ENCODE data around the gene RBM10.

Gene RBM10

DNA sequence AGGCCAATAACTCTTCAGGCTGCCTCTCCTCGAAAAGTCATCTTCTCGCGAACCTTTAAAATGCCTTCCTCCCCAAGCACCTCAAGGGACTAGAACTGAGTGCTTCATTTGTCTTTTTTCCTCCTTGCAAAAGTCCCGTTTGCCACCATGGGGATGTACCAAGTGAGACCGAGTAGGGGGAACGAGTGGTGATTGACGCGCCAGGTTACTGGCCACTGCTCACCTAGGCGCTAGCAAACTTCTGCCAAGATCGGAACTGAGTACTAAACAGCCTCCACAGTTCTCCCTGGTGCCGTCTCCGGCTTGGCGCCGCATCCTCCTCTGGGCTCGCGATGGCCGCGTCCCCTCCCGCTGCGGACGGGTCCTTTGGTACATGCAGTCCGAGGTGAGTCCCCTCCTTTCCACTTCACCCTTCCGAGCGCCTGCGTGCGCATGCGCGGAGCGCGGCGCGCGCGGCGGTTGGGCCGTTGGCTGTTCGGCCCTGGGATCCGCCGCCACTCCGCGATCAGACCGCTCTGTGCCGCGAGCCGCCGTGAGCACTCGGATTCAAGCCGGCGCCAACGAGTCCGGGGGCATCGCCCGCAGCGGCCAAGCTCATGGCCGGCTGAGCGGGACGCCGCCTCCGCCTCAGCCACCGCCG is 73.4 kb downstream of the RBM10 start, which contains the start of gene CDK16:
Gene CDK16, plus strand, starts transcription at position 402 of the 640 bp plus-strand sequence. CDS start 4,877 bp downstream, outside the sequence.
- peak; percentile 73 for DNase-seq (ENCODE audit: low read depth)

DNA sequence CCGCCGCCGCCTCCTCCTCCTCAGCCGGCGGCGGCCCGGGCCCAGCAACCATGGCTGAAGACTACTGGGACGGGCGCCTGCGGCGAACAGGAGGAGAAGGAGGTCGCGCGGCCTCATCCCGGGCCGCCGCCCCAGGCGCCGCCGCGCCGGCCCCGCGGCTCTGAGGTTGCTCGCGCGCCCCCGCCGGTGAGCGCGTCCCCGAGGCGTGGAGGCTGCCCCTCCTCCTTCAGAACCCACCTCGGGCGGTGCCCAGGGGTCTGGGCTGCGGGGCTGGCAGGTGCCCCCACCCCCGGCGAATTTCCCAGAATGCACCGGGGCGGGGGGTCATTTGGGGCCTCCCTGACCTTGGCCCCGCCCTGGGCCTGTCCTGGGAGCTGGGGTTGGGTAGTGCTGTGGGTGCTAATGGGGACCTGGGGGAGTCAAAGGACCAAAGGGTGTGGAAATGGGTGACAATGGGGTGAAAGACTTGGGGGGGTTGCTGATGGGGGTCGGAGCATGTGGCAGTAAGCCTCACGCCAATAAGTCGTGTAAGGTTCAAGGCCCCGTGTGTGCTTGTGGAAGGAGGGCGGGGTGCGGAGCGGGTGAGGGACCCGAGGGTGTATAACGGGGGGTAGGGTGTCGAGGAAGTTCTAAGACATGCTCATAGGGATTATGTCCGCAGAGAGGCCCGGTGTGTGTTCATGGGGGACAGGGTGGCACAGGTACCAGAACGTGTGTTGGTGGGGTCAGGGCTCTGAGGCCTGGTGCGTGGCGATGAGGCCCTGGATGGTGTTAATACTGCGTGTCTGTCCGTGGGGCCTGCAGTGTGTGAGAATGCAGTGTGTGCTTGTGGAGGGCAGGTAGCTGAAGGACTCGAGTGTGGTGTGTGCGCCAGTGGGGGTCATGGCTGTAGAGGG is 74.1 kb downstream of the RBM10 start:
- DNase-seq (ENCODE audit: low read depth): peak; percentile 30

DNA sequence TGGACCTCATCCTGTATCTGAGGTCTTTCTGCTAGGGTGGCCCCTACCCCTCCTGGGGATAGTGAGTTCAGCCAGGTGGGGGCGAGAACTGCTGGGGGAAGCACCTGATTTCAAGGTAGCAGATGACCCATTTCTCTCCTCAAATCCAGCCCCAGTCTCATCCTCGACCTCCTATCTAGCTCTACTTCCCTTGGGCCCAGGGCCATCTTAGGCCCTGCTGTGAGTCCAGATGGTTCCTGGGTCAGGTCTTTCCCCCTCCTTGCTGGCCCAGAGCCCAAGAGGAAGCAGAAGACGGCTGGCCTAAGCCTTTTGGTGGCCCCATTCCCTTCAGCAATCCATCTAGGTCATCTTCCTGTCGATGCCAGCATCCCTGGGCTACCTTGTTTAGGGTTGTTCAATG is 76.7 kb downstream of the RBM10 start:
- DNase-seq (ENCODE audit: low read depth): no peak

DNA sequence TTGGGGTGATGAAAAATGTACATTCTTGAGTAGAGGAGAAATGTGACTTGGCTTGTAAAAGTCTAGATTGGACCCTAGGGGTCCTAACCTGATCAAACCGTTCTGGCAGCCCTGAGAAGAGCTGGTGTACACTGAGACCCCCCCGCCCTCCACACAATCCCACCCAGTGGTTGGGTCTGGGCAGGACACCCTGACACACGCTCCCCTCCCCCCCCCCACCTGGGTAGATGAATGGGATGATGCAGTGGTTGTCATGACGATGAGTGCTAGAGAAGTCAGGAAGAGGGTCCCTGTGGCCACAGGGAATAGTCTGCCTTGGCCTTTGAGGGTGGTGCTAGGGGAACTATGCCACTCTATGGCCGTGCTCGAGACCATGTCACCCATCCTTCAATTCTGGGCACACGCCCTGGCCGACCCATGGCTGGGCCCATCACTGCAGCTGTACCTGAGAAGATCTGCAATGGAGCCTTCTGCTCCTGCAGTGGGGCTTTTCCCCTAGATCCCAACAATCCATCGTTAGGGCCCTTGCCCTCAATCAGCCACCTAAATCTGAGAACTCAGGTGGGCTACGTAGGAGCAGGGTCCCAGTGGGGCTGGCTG is 77.8 kb downstream of the RBM10 start:
- DNase-seq (ENCODE audit: low read depth): no peak

DNA sequence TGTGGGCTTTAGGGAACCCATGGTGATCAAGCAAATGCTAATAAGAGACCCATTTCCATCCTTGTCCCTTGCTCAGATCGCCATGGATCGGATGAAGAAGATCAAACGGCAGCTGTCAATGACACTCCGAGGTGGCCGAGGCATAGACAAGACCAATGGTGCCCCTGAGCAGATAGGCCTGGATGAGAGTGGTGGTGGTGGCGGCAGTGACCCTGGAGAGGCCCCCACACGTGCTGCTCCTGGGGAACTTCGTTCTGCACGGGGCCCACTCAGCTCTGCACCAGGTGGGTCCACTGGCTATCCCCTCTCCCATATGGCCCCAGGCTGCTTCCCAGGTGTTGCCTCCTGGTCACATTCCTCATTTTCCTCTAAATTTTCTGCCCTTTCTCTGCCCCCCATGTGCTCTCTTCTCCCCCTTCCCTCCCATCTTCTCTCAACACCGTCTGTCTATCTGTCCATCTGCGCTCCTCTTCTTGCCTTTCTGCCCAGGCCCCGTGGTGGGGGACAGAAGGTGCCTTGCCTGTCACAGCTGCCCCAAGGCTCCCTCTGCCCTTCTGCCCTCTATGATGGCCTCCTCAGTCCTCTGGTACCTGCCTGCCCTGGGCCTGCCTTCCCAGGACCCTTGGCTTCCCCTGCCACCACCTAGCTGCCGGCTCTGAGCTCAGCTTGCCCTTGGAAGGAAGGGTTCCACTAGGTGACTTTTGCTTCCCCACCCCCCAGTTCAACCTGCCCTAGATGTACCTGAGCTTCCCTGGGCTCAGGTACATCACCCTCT is 78.6 kb downstream of the RBM10 start:
- no peak for DNase-seq (ENCODE audit: low read depth)

DNA sequence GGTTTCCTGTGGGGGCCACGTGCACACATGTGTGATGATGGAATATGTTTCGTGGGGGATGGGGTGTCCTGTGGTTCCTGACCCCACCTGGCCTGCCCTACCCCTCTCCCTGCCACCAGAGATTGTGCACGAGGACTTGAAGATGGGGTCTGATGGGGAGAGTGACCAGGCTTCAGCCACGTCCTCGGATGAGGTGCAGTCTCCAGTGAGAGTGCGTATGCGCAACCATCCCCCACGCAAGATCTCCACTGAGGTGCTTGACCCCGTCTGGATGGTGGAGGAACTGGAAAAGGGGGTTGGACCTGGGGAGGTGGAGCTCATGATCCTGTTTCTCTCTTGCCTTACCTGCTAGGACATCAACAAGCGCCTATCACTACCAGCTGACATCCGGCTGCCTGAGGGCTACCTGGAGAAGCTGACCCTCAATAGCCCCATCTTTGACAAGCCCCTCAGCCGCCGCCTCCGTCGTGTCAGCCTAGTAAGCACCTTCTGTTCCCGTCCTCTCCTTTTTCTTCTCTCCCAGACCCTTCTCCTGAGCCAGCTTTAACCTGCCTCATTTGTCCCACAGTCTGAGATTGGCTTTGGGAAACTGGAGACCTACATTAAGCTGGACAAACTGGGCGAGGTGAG is 79.4 kb downstream of the RBM10 start:
- DNase-seq (ENCODE audit: low read depth): no peak

DNA sequence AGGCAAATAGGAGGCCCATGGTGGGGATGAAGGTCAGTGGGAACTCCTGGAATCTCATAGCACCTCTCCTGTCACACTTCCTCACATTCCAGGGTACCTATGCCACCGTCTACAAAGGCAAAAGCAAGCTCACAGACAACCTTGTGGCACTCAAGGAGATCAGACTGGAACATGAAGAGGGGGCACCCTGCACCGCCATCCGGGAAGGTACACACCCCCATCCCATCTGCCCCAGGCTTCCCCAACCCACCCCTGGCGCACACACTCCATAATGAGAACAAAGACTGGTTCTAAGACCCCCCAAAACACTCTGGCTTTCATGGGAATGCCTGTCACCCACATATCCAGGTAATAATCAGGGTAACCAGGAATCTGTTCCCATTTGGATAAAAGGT is 79.9 kb downstream of the RBM10 start:
- DNase-seq (ENCODE audit: low read depth): no peak

DNA sequence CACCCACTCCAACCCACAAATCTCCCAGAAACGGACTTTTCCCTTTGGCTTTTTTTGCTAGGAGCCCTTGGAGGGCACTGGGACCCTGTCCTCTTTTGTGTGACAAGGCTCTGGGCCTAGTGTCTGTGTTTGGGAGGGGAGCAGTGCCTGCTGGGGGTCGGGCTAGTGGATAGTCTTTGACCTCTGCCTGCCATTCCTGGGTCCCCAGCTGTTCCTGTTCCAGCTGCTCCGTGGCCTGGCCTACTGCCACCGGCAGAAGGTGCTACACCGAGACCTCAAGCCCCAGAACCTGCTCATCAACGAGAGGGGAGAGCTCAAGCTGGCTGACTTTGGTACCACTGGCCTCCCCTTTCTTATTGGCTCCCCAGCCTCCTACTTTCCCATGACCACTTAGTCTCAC is 81.0 kb downstream of the RBM10 start:
- no peak for DNase-seq (ENCODE audit: low read depth)

DNA sequence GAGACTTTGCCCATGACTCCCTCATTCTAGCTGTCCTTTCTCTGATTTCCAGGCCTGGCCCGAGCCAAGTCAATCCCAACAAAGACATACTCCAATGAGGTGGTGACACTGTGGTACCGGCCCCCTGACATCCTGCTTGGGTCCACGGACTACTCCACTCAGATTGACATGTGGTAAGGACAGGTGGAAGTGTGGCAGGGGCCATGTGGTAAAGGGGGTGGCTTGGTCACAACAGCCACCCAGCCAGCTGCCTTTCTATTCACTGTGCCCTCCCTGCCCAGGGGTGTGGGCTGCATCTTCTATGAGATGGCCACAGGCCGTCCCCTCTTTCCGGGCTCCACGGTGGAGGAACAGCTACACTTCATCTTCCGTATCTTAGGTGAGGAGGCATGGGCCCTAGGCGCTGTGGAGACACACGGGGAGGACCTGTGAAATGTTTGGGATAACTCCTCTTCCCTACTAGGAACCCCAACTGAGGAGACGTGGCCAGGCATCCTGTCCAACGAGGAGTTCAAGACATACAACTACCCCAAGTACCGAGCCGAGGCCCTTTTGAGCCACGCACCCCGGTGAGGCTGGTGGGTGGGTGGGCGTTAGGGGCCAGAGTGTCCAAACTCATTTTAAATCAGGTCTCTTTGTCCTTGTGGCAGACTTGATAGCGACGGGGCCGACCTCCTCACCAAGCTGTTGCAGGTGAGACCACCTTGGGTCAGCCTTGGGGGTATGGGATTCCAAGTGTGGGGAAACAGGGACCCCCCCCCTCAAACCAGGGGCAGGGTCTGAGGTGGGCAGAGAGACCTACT is 81.7 kb downstream of the RBM10 start:
- no peak for DNase-seq (ENCODE audit: low read depth)

DNA sequence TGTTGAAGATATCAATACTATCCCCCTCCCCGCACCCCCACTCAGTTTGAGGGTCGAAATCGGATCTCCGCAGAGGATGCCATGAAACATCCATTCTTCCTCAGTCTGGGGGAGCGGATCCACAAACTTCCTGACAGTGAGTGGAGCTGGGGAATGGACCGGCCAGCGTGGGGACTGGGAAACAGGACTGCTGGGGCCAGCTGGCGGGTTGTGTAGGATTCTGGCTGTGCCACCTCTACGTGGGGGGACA is 82.2 kb downstream of the RBM10 start:
- no peak for DNase-seq (ENCODE audit: low read depth)

DNA sequence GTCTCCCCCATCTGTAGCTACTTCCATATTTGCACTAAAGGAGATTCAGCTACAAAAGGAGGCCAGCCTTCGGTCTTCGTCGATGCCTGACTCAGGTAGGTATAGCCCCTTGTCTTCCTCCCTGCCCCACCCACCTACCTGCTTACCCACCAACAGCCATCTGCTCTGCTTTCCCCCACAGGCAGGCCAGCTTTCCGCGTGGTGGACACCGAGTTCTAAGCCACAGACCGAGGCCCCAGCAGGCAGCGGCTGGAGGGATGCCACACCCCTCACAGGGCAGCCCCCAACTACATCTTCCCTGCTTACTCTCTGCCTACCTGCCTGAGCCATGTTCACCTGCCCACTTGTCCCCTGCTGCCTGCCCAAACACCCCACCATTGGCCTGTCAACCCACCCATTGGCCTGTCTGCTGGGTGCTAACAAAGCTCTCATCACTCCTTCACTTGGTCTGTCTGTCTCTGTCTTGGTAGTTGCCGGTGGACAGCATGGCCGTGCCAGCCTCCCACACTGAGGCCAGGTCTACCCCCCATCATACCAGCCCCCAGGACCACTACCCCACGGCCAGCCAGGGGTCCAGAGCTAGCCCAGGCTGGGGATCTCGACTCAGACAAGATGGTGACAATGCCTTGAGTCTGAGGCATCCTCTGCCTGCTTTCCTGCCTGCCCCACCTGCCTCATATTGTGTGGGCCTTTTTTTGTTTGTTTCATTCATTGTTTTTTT is 83.7 kb downstream of the RBM10 start:
- no peak for DNase-seq (ENCODE audit: low read depth)

DNA sequence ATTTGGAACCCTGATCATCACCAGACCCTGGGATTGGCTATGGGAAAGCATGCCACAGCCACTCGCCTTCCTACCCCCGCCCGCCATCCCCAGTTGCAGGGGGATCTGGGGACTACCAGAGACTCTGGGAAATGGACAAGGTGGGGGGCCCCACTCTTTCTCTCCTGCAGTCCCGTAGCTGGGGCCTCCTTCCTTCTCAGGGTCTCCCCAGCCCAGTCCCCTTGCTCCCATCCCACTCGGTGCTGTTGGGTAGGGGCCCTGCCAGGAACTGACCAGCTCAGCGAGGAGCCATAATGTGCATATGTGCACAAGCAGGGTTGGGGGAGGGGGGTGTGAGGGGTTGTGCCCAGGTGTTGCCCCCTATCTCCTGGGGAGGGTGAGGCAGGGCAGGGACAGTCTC is 84.4 kb downstream of the RBM10 start:
- DNase-seq (ENCODE audit: low read depth): no peak

DNA sequence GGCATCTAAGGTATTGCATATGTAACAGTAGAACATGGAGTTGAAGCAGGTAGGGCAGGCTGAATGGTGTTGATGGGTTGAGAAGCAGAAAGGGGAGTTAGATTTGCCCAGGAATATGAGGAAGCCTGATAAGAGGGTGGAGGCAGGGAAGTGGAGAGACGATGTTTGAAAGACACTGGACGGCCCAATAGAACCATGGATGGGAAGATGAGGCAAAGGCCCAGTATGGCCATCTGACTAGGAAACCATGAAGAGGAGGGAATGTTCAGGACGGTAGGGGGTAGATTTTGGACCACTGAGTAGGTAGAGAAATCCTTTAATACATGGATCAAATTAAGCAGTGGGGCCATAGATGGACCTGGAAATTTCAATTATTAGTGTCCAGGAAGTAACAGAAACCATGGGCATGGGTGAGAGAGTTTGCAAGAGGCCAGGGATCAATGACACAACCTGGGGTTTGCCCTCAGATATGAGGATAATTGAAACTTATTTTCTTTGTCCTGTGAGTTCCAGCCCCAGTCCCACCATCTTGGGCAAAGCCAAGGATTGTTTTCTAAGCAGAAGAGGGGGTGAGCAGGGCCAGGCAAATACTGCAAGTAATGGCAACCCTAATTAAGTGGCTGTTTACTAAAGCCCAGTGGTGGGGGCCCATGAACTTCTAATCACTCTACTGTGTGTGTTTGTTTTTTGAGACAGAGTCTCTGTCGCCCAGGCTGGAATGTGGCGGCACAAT is 85.3 kb downstream of the RBM10 start:
- DNase-seq (ENCODE audit: low read depth): no peak

DNA sequence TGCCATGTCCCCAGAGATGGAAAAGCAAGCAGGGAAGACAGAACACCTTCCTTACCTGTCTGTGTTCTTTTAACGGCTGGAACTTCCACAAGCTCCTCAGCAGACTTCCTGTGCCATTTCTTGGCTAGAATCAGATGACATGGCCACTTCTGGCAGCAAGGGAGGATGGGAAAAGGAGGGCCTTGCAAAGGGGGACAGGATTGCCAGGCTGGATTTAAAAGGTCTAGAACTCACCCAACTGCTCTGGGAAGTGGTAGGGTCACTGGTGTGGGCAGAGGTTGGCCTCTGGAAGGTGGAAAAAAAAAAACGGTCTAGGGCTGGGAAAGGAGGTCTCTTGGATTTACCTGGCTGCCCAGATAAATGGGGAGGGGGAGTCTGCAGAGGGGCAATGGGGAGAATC is 86.1 kb downstream of the RBM10 start:
- no peak for DNase-seq (ENCODE audit: low read depth)

DNA sequence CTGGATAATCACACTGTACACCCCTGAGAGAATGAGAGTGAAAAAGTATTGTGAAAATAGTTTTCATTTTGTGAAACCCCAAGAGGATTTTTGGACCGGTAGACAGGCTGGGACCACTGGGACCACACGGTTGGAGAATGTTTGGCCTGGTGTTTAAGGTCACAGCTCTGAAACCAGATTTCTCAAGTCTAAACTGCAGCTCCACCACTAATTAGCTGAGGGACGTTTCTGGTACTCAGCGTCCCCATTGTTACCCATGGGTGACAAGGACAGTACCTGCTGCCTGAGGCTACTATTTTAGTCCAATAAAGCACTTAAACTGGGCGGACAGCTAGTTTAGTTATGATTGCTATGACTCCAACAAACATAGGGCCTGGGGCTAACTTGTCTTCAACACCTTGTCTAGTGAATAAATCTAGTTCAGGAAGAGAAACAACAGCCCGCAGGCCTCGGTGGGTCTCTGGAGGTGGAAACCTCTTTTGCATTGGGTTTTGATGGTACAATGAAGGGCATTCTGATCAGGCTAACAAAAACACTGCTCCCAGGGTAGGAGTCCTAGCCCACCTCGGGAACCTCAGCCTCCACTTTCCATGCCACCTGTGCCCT is 87.3 kb downstream of the RBM10 start:
- DNase-seq (ENCODE audit: low read depth): no peak

DNA sequence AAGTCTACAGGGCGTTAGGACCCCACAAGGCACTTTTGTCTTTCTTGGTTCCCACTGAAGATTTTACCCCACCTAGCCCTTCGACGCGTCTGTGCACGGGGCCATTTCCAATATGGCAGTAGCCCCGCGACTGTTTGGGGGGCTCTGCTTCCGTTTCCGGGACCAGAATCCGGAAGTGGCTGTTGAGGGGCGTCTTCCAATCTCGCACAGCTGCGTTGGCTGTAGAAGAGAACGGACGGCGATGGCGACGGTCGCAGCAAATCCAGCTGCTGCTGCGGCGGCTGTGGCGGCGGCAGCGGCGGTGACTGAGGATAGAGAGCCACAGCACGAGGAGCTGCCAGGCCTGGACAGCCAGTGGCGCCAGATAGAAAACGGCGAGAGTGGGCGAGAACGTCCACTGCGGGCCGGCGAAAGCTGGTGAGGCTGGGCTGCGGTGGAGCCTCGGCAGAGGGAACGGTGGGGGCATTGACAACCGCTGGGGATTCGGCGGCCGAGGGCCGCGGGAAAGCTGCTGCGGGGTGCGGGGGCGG is 87.8 kb downstream of the RBM10 start, which contains the start of gene USP11:
Gene USP11, plus strand, starts transcription at position 207 of the 530 bp plus-strand sequence. Its CDS starts 35 bp downstream, at position 242.
- DNase-seq (ENCODE audit: low read depth): peak; percentile 34

DNA sequence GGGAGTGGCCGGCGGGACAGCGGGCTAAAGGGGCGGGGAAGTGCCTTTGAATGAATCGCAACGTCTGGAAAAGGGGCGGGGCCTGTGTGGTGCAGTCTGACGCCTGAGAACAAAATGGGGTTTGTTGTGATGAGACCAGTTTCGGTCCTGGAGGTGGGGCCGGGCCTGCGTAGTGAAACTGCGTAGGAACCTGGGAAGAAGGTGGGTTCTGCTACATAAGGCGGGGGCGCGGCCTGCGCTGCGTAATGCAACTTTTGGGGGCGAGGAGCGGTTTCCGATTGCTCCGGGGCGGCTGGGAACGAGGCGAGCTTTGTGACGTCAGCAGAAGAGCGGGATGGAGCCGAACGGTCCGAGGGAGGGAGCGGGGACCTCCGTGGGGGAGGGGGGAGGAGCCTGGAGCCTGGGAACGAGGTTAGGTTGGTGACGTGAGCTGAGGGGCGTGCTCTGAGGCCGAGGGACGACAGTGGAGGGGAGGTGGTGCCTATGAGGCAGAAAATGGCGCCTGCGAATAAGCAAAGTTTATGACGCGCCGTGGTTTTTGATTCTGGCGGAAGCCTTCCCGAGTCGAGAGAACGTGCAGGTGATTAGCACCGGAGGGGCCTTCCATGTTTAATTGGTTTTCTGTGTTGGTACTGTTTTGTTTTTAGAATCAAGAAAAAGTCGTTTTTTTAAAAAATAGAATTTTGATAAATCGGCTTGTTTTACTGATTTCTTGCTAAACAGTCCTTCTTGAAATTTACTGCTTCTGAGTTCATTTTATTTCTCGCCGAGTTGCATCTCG is 88.5 kb downstream of the RBM10 start:
- peak; percentile 91 for DNase-seq (ENCODE audit: low read depth)

DNA sequence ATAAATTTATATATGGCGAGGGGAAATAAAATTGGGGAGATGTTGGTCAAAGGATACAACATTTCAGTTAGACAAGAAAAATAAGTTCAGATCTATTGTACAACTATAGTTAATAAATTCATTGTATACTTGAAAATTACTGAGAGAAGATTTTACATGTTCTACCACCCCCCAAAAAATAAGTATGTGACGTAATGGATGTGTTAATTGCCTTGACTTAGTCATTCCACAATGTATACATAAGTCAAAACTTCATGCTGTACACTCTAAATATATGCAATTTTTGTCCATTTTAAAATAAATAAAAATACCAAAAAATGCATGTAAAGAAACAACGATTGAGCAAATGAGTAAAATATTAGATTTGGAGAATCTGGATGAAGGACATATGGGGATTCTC is 89.6 kb downstream of the RBM10 start:
- DNase-seq (ENCODE audit: low read depth): no peak
